Activated CD4-positive, alpha-beta memory T cell treated with anti-CD3 and anti-CD28 coated beads, Interleukin-2, amount 10 ng/mL, durations not matched to agents 7 days and 5 days (primary cell): Measurements from ENCODE around the gene CLEC4M. TPM values are rescaled to one million over a fixed set of nuclear protein-coding genes. Genes with fewer than 3 reads are reported as not detected.
"Not testable (repeated sequence)": the region's sequence is repeated elsewhere in the genome, so short reads cannot be mapped to it uniquely, and the experiment has no call there.

Experiments used
- CTCF ChIA-PET: fragments of 350-600 bp; sonication (Branson Sonifier 250); formaldehyde crosslinking; loops from one replicate; lab custom pipeline; 2021; ENCODE audit warnings: antibody characterized with exemption, inconsistent platforms; lab: Charles Lee
- POLR2A ChIA-PET: fragments of 350-600 bp; sonication (Branson Sonifier 250); formaldehyde crosslinking; loops from one replicate; lab custom pipeline; 2021; ENCODE audit warnings: antibody characterized with exemption; lab: Charles Lee
- DNase-seq: peaks from one replicate; pipeline ENCODE4 v3.0.0-alpha.2; 2020
- H3K27ac Mint-ChIP-seq: one replicate; pipeline ENCODE4 v1.8.0; 2021; ENCODE audit warnings: mild to moderate bottlenecking, mixed read lengths
- H3K27me3 Mint-ChIP-seq: one replicate; pipeline ENCODE4 v1.8.0; 2021; ENCODE audit warnings: mixed read lengths
- H3K36me3 Mint-ChIP-seq: one replicate; pipeline ENCODE4 v1.8.0; 2021; ENCODE audit warnings: low read depth, mixed read lengths
- H3K4me1 Mint-ChIP-seq: one replicate; pipeline ENCODE4 v1.8.0; 2021; ENCODE audit warnings: mixed read lengths
- H3K4me3 Mint-ChIP-seq: one replicate; pipeline ENCODE4 v1.8.0; 2021; ENCODE audit warnings: mild to moderate bottlenecking, mixed read lengths
- H3K9me3 Mint-ChIP-seq: one replicate; pipeline ENCODE4 v1.8.0; 2021; ENCODE audit warnings: mixed read lengths
- total RNA-seq, 2 experiments: library from RNA; stranded (reverse); gene quantifications; one replicate each; pipeline ENCODE4 v1.2.3, GENCODE V29; 2021

Gene CLEC4M
- total RNA-seq, 2 experiments from 2014 or later = not detected

DNA sequence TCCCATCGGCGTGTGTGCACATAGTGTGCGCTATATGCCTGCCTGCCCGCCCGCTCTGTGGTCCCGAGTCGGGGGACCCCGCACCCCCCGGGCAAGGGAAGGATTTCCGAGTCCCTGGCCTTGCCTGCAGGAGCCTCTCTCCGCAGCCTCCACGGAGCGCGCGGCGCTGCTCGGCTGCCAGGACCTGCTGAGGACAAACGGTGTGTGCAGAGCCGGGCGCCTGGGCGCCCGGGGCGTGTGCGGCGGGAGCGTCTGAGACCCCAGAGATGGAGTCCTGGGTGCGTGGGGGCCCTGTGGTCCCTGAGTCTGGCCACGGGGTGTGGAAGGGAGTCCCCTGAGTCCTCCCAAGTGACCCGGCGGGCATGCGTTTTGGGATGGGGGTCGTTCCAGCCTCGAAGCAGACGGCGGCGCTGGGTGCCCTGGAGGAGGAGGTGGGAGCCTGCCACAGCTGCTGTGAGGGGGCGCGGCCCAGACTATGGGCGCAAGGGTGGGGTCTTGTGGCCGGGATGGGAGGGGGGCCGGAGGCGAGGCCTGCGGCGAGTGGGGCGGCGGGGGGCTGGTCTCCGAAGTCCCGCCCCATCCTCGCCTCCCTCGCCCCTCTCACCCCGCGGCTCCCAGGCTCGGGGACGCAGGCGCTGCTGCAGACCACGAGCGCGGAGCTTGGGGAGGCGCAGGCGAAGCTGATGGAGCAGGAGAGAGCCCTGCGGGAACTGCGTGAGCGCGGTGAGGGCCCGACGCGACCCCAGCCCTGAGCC lies 25.3 kb downstream of the CLEC4M start:
- no peak for DNase-seq
- no peaks in the 10 kb centered on the region for H3K36me3 Mint-ChIP-seq
- peaks cover 41% of the 10 kb centered on the region for H3K27me3 Mint-ChIP-seq
- CTCF ChIA-PET = interaction anchor here (1.3 kb wide), 1 partner anchor 220 kb away, joined by 3 read pairs; no protein-coding TSS in a partner anchor
- H3K9me3 Mint-ChIP-seq = no peaks in the 10 kb centered on the region
- POLR2A ChIA-PET = no interaction called here
- no peaks in the 10 kb centered on the region for H3K4me1 Mint-ChIP-seq
- no peak overlapping the region for H3K4me3 Mint-ChIP-seq
- H3K27ac Mint-ChIP-seq = no peak overlapping the region

DNA sequence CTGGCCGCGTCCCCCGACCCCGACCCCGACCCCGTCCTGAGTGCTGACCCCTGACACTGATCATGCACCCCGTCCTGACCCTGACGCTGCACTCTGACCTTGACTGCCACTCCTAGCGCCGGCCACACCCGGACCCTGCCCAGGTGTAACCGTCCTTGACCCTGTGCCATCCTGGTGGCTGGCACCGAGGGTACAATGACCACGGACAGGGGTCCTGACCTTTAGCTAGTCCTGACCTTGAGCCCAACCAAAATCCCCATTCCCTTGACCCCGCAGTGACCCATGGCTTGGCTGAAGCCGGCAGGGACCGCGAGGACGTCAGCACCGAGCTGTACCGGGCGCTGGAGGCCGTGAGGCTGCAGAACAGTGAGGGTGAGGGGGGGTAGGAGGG lies 25.9 kb downstream of the CLEC4M start:
- no peak overlapping the region for H3K4me3 Mint-ChIP-seq

GRCh38 chr19:7789447-7789846 lies 26.4 kb downstream of the CLEC4M start:
- Mint-ChIP-seq H3K36me3 (no peaks in the 10 kb centered on the region), H3K4me3 (no peak overlapping the region), H3K4me1 (no peaks in the 10 kb centered on the region), H3K27ac (no peak overlapping the region), H3K27me3 (peaks cover 33% of the 10 kb centered on the region), H3K9me3 (no peaks in the 10 kb centered on the region)
- ChIA-PET POLR2A (no interaction called here), CTCF (interaction anchor here (1.3 kb wide), 1 partner anchor 221 kb away, joined by 3 read pairs; no protein-coding TSS in a partner anchor)
- no peak for DNase-seq

More for the DNA sequence above, 25.9 kb downstream of the CLEC4M start:
- no peak overlapping the region for H3K27ac Mint-ChIP-seq
- CTCF ChIA-PET = interaction anchor here (1.3 kb wide), 1 partner anchor 220 kb away, joined by 3 read pairs; no protein-coding TSS in a partner anchor
- peaks cover 35% of the 10 kb centered on the region for H3K27me3 Mint-ChIP-seq
- no peaks in the 10 kb centered on the region for H3K4me1 Mint-ChIP-seq
- no peak for DNase-seq
- H3K36me3 Mint-ChIP-seq = no peaks in the 10 kb centered on the region
- POLR2A ChIA-PET = no interaction called here
- H3K9me3 Mint-ChIP-seq = no peaks in the 10 kb centered on the region

- no peaks in the 10 kb centered on the region for H3K9me3 Mint-ChIP-seq
- CTCF ChIA-PET = interaction anchor here (0.9 kb wide), 1 partner anchor 110 kb away, joined by 4 read pairs; the partner anchor contains the start of gene TRAPPC5
- H3K4me1 Mint-ChIP-seq = no peaks in the 10 kb centered on the region
- H3K4me3 Mint-ChIP-seq = no peak overlapping the region
- no peaks in the 10 kb centered on the region for H3K36me3 Mint-ChIP-seq
- no peak for DNase-seq
- H3K27me3 Mint-ChIP-seq = peaks cover 30% of the 10 kb centered on the region
- POLR2A ChIA-PET = no interaction called here
- H3K27ac Mint-ChIP-seq = no peak overlapping the region
Observed at GRCh38 chr19:7790416-7790815, 27.4 kb downstream of the CLEC4M start.

DNA sequence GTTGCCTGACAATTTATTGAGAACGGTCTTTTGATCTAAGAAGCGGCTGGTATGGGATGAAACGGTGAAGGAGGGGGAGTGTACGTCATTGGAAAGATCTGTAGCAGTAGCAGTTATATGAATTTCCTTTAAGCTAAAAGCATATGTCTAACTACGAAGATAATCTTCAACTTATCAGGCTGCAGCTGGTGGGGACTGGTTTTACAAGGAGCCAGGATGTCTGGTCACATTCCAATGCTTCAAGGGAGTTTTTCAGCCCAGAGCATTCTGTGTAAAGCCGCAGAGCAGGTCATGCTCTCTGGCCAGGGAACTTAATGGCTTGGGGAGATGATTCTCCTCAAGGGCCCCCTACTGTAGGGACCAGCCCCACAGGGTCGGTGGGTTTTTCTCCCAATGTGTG lies 29.2 kb downstream of the CLEC4M start:
- CTCF ChIA-PET = no interaction called here
- Mint-ChIP-seq H3K27ac (no peak overlapping the region), H3K36me3 (no peaks in the 10 kb centered on the region), H3K4me1 (no peaks in the 10 kb centered on the region), H3K9me3 (no peaks in the 10 kb centered on the region), H3K4me3 (no peak overlapping the region), H3K27me3 (peaks cover 35% of the 10 kb centered on the region)
- DNase-seq = no peak
- POLR2A ChIA-PET = no interaction called here

DNA sequence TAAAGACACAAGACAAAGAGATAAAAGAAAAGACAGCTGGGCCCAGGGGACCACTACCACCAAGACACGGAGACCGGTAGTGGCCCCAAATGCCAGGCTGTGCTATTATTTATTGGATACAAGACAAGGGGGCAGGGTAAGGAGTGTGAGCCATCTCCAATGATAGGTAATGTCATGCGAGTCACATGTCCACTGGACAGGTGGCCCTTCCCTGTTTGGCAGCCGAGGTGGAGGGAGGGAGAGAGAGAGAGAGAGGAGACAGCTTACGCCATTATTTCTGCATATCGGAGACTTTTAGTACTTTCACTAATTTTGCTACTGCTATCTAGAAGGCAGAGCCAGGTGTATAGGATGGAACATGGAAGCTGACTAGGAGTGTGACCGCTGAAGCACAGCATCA lies 29.7 kb downstream of the CLEC4M start:
- peaks cover 35% of the 10 kb centered on the region for H3K27me3 Mint-ChIP-seq
- H3K9me3 Mint-ChIP-seq, H3K36me3 Mint-ChIP-seq, POLR2A ChIA-PET, H3K4me1 Mint-ChIP-seq, CTCF ChIA-PET, DNase-seq, H3K4me3 Mint-ChIP-seq, H3K27ac Mint-ChIP-seq: not testable (repeated sequence)

DNA sequence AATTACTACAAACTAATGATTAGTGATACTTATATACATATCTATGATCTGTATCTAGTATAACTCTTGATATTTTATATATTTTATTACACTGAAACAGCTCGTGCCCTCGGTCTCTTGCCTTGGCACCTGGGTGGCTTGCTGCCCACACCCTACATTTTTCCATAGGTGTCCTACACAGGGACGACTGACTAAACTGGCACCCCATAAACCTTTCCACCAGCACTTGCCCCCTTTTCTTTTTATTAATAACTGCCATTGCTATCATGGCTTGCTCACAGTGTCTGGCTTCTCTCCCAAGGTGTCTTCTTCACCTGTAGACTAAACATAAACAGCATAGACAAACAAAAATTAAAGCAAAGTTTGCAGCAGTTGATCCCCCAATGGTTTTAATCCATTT lies 30.4 kb downstream of the CLEC4M start:
- H3K4me3 Mint-ChIP-seq = no peak overlapping the region
- H3K27ac Mint-ChIP-seq = no peak overlapping the region
- no peaks in the 10 kb centered on the region for H3K4me1 Mint-ChIP-seq
- ChIA-PET CTCF (no interaction called here), POLR2A (no interaction called here)
- peaks cover 32% of the 10 kb centered on the region for H3K27me3 Mint-ChIP-seq
- no peaks in the 10 kb centered on the region for H3K36me3 Mint-ChIP-seq
- no peak for DNase-seq
- no peaks in the 10 kb centered on the region for H3K9me3 Mint-ChIP-seq

- no peak overlapping the region for H3K27ac Mint-ChIP-seq
- ChIA-PET CTCF (interaction anchor here (1.3 to 1.4 kb wide), 2 partner anchors 214 to 227 kb away, joined by 3 read pairs; no protein-coding TSS in a partner anchor), POLR2A (no interaction called here)
- peaks cover 1% of the 10 kb centered on the region for H3K4me1 Mint-ChIP-seq
- no peak overlapping the region for H3K4me3 Mint-ChIP-seq
- DNase-seq = no peak
- no peaks in the 10 kb centered on the region for H3K36me3 Mint-ChIP-seq
- no peaks in the 10 kb centered on the region for H3K9me3 Mint-ChIP-seq
- H3K27me3 Mint-ChIP-seq = peaks cover 33% of the 10 kb centered on the region
Observed at GRCh38 chr19:7795555-7796161, 32.6 kb downstream of the CLEC4M start.

- Mint-ChIP-seq H3K9me3 (peaks cover 8% of the 10 kb centered on the region), H3K27me3 (peaks cover 51% of the 10 kb centered on the region), H3K36me3 (peaks cover 4% of the 10 kb centered on the region), H3K27ac (no peak overlapping the region), H3K4me1 (peaks cover 1% of the 10 kb centered on the region), H3K4me3 (no peak overlapping the region)
- POLR2A ChIA-PET = interaction anchor here (0.7 to 1.3 kb wide), 4 partner anchors 119 to 278 kb away, joined by 3 to 5 read pairs (median 4); partner anchors contain the start of genes MCEMP1, MCOLN1, PET100 and TRAPPC5
- DNase-seq = peak; percentile 61
- CTCF ChIA-PET = interaction anchor here (0.5 to 5.3 kb wide), 21 partner anchors 12 to 787 kb away, joined by 3 to 55 read pairs (median 4); partner anchors contain the start of genes MAP2K7 and TRAPPC5
Observed at GRCh38 chr19:7799640-7800355, 36.8 kb downstream of the CLEC4M start.

DNA sequence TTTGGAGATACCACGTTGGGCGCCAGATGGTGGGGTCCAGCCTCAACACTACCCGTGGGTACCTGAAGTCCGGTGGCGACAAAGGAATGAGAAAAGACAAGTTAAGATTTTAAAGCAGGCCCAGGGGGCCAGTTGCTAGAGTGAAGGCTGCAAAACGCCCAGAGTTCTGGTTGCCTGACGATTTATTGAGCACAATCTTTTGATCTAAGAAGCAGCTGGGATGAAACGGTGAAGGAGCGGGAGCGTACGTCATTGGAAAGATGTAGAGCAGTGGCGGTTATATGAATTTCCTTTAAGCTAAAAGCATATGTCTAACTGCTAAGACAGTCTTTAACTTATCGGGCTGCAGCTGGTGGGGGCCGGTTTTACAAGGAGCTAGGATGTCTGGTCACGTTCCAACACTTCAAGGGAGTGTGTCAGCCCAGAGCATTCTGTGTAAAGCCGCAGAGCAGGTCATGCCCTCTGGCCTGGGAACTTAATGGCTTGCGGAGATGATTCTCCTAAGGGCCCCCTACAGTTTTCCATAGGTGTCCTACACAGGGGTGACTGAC lies 38.1 kb downstream of the CLEC4M start:
- ChIA-PET POLR2A (interaction anchor here (0.6 kb wide), 1 partner anchor 149 kb away, joined by 3 read pairs; no protein-coding TSS in a partner anchor), CTCF (interaction anchor here (1.0 to 5.3 kb wide), 7 partner anchors 11 to 233 kb away, joined by 3 to 55 read pairs (median 4); partner anchors contain the start of genes MCEMP1 and TRAPPC5)
- no peak overlapping the region for H3K4me3 Mint-ChIP-seq
- no peak for DNase-seq
- H3K27me3 Mint-ChIP-seq = peaks cover 48% of the 10 kb centered on the region
- H3K27ac Mint-ChIP-seq = no peak overlapping the region
- H3K36me3 Mint-ChIP-seq = peaks cover 4% of the 10 kb centered on the region
- H3K4me1 Mint-ChIP-seq = peaks cover 1% of the 10 kb centered on the region
- H3K9me3 Mint-ChIP-seq = peaks cover 8% of the 10 kb centered on the region

DNA sequence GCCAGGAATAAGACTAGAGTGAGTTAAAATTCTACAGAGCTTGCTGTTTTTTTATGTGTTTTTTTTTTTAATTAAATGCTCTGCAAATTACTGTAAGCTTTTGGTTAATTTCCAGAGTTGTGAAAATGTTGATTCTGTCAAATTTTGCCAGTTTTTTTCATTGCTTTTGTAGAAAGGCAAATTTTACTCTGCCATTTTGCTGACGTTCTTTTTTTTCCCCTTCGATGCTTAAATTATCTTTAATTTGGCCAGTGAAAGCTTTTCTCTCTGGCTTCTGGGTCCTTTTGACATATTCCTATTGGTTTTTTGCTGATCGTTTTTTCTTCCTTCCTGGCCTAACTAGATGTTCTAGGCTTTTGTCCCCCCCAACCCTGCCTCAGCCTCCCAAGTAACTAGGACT lies 43.2 kb downstream of the CLEC4M start:
- Mint-ChIP-seq H3K9me3 (peaks cover 20% of the 10 kb centered on the region), H3K36me3 (peaks cover 13% of the 10 kb centered on the region), H3K27me3 (peaks cover 42% of the 10 kb centered on the region), H3K4me3 (no peak overlapping the region), H3K27ac (no peak overlapping the region), H3K4me1 (peaks cover 13% of the 10 kb centered on the region)
- CTCF ChIA-PET = interaction anchor here (1.8 to 1.9 kb wide), 2 partner anchors 125 to 238 kb away, joined by 4 to 8 read pairs; partner anchors contain the start of gene TRAPPC5
- POLR2A ChIA-PET = no interaction called here
- no peak for DNase-seq

DNA sequence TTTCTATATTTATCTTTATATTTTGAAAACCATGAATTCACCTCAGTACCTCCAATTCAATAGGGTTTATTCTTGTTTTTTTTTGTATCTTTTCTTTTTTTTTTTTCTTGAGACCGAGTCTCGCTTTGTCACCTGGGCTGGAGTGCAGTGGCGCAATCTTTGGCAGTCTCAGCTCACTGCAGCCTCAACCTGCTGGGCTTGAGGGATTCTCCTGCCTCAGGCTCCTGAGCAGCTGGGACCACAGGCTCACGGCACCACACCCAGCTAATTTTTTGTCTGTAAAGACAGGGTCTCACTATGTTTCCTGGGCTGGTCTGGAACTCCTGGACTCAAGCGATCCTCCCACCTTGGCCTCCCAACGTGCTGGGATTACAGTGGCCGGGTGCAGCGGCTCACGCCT lies 43.8 kb downstream of the CLEC4M start:
- H3K4me3 Mint-ChIP-seq = no peak overlapping the region
- peaks cover 13% of the 10 kb centered on the region for H3K4me1 Mint-ChIP-seq
- H3K36me3 Mint-ChIP-seq = peaks cover 16% of the 10 kb centered on the region
- ChIA-PET POLR2A (no interaction called here), CTCF (interaction anchor here (1.8 to 1.9 kb wide), 2 partner anchors 126 to 239 kb away, joined by 4 to 8 read pairs; partner anchors contain the start of gene TRAPPC5)
- H3K9me3 Mint-ChIP-seq = peaks cover 26% of the 10 kb centered on the region
- H3K27me3 Mint-ChIP-seq = peaks cover 48% of the 10 kb centered on the region
- no peak for DNase-seq
- H3K27ac Mint-ChIP-seq = no peak overlapping the region
